WERI-Rb-1 (cell line): ENCODE data around the gene MEMO1.

Source experiments
- DNase-seq: peaks from one replicate; pipeline ENCODE4 v3.0.0-alpha.2; 2020
- H3K27ac ChIP-seq: fragments of 250-450 bp; sonication (Bioruptor Pico); 2 replicates; pipeline ENCODE4 v1.5.1; 2020; ENCODE audit warnings: mild to moderate bottlenecking, moderate library complexity
- H3K27me3 ChIP-seq: fragments of 250-450 bp; sonication (Bioruptor Pico); 2 replicates; pipeline ENCODE4 v1.5.1; 2021; ENCODE audit warnings: mild to moderate bottlenecking, low read depth, moderate library complexity; ENCODE audit not compliant: insufficient read depth, severe bottlenecking
- H3K36me3 ChIP-seq: fragments of 250-450 bp; sonication (Bioruptor Pico); 2 replicates; pipeline ENCODE4 v1.5.1; 2020; ENCODE audit warnings: mild to moderate bottlenecking, moderate library complexity
- H3K4me3 ChIP-seq: 2 replicates; pipeline ENCODE4 v1.5.1; 2011; ENCODE audit warnings: low read depth, mild to moderate bottlenecking, control low read depth, low read length
- H3K9me3 ChIP-seq: fragments of 250-450 bp; sonication (Bioruptor Pico); 2 replicates; pipeline ENCODE4 v1.5.1; 2021; ENCODE audit warnings: mild to moderate bottlenecking, moderate library complexity; ENCODE audit not compliant: severe bottlenecking
- TF ChIP-seq, protein P1 (sequence below): IDR thresholded peaks from 2 replicates; pipeline ENCODE4 v1.5.1; 2011; ENCODE audit warnings: low read depth, mild to moderate bottlenecking, control low read depth, inconsistent platforms, low read length

MEMO1 gene

GRCh38 chr2:31937741-31938140 lies 73.1 kb downstream of the MEMO1 start:
- TF ChIP-seq, protein P1, sequence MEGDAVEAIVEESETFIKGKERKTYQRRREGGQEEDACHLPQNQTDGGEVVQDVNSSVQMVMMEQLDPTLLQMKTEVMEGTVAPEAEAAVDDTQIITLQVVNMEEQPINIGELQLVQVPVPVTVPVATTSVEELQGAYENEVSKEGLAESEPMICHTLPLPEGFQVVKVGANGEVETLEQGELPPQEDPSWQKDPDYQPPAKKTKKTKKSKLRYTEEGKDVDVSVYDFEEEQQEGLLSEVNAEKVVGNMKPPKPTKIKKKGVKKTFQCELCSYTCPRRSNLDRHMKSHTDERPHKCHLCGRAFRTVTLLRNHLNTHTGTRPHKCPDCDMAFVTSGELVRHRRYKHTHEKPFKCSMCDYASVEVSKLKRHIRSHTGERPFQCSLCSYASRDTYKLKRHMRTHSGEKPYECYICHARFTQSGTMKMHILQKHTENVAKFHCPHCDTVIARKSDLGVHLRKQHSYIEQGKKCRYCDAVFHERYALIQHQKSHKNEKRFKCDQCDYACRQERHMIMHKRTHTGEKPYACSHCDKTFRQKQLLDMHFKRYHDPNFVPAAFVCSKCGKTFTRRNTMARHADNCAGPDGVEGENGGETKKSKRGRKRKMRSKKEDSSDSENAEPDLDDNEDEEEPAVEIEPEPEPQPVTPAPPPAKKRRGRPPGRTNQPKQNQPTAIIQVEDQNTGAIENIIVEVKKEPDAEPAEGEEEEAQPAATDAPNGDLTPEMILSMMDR, result no peak
- Histone ChIP-seq H3K27me3 (no peaks in the 10 kb centered on the region), H3K36me3 (peaks cover 8% of the 10 kb centered on the region), H3K9me3 (no peaks in the 10 kb centered on the region), H3K4me3 (no peak overlapping the region), H3K27ac (no peak overlapping the region)
- DNase-seq, result no peak

GRCh38 chr2:31935370-31935769 lies 75.4 kb downstream of the MEMO1 start:
- TF ChIP-seq, protein P1, result no peak
- Histone ChIP-seq H3K9me3 (no peaks in the 10 kb centered on the region), H3K27me3 (no peaks in the 10 kb centered on the region), H3K27ac (no peak overlapping the region), H3K36me3 (peaks cover 4% of the 10 kb centered on the region; the same call in 1 of the 2 replicates), H3K4me3 (no peak overlapping the region)
- DNase-seq, result no peak

- peaks cover 4% of the 10 kb centered on the region; the same call in 1 of the 2 replicates for H3K36me3 ChIP-seq
- no peak overlapping the region for H3K27ac ChIP-seq
- no peak for DNase-seq
- no peaks in the 10 kb centered on the region for H3K27me3 ChIP-seq
- no peaks in the 10 kb centered on the region for H3K9me3 ChIP-seq
- H3K4me3 ChIP-seq, result no peak overlapping the region
- TF ChIP-seq, protein P1, result no peak
Measured at GRCh38 chr2:31933066-31933465, 77.7 kb downstream of the MEMO1 start.

DNA sequence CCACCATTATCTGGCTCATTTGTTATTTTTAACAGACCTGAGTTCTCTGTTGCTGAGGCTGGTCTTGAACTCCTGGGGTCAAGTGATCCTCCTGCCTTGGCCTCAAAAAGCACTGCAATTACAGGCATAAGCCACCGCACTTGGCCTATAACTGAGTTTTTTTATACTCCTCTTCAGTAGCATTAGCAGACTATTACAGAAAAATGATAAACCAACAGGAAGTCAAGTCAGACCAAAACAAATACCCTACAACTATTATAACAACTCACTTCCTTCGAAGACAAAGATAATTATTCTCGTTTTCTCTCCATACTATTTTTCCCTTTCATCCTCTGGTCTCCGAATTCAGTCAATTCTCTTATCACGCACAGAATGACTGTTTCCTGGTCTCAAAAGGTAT lies 78.2 kb downstream of the MEMO1 start:
- no peak overlapping the region for H3K27ac ChIP-seq
- no peaks in the 10 kb centered on the region for H3K27me3 ChIP-seq
- H3K36me3 ChIP-seq, result peaks cover 4% of the 10 kb centered on the region; the same call in 1 of the 2 replicates
- TF ChIP-seq, protein P1, result no peak
- no peaks in the 10 kb centered on the region for H3K9me3 ChIP-seq
- H3K4me3 ChIP-seq, result no peak overlapping the region
- no peak for DNase-seq

DNA sequence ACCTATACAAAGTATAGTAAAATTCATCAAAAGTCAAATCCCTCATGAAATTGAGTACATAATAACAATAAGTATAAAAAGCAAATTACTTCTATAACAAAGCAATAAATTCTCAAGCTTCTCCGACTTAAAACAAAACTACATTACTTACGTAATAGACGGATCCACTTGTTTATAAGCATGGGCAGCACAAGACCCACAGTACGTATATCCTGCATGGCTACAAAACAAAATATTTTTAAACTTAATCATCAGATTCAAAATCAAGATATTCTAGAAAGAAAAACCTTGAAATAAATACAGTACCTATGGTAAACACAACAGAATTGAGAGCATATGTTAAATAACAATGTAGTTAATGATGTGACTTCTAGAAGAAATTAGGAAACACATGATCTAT lies 78.9 kb downstream of the MEMO1 start:
- Histone ChIP-seq H3K36me3 (peaks cover 4% of the 10 kb centered on the region; the same call in 1 of the 2 replicates), H3K4me3 (no peak overlapping the region)
- TF ChIP-seq, protein P1, result no peak

GRCh38 chr2:31925517-31925916 lies 85.3 kb downstream of the MEMO1 start:
- H3K27me3 ChIP-seq, result no peaks in the 10 kb centered on the region
- H3K27ac ChIP-seq, result no peak overlapping the region
- no peaks in the 10 kb centered on the region for H3K9me3 ChIP-seq
- H3K36me3 ChIP-seq, result no peaks in the 10 kb centered on the region; the same call in 1 of the 2 replicates
- H3K4me3 ChIP-seq, result no peak overlapping the region
- TF ChIP-seq, protein P1, result no peak
- DNase-seq, result no peak

More for the DNA sequence above, 78.9 kb downstream of the MEMO1 start:
- no peaks in the 10 kb centered on the region for H3K27me3 ChIP-seq
- no peak overlapping the region for H3K27ac ChIP-seq
- DNase-seq, result no peak
- H3K9me3 ChIP-seq, result no peaks in the 10 kb centered on the region
